Lower leg skin (tissue), 3 donors: ENCODE measurements around the gene WNT10A.
"Not testable (repeated sequence)": the region's sequence is repeated elsewhere in the genome, so short reads cannot be mapped to it uniquely, and the experiment has no call there.

Source experiments
- POLR2A ChIP-seq, 2 donors: fragments of 450-650 bp; IDR thresholded peaks; one replicate each; pipeline ENCODE4 v1.6.1; 2016 to 2017; ENCODE audit warnings: antibody characterized with exemption in 2 of 2, mild to moderate bottlenecking in 1 of 2, moderate library complexity in 1 of 2
- TF ChIP-seq, protein P1 (sequence below), 3 donors: fragments of 450-650 bp; IDR thresholded peaks; one replicate each; pipeline ENCODE4 v1.5.1; 2016; ENCODE audit warnings: antibody characterized with exemption in 3 of 3, mild to moderate bottlenecking in 3 of 3, moderate library complexity in 2 of 3

DNA sequence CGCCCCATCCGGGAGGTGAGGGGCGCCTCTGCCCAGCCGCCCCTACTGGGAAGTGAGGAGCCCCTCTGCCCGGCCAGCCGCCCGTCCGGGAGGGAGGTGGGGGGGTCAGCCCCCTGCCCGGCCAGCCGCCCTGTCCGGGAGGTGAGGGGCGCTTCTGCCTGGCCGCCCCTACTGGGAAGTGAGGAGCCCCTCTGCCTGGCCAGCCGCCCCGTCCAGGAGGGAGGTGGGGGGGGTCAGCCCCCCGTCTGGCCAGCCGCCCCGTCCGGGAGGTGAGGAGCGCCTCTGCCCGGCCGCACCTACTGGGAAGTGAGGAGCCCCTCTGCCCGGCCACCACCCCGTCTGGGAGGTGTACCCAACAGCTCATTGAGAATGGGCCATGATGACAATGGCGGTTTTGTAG lies 51.1 kb downstream of the WNT10A start:
- TF ChIP-seq, protein P1, sequence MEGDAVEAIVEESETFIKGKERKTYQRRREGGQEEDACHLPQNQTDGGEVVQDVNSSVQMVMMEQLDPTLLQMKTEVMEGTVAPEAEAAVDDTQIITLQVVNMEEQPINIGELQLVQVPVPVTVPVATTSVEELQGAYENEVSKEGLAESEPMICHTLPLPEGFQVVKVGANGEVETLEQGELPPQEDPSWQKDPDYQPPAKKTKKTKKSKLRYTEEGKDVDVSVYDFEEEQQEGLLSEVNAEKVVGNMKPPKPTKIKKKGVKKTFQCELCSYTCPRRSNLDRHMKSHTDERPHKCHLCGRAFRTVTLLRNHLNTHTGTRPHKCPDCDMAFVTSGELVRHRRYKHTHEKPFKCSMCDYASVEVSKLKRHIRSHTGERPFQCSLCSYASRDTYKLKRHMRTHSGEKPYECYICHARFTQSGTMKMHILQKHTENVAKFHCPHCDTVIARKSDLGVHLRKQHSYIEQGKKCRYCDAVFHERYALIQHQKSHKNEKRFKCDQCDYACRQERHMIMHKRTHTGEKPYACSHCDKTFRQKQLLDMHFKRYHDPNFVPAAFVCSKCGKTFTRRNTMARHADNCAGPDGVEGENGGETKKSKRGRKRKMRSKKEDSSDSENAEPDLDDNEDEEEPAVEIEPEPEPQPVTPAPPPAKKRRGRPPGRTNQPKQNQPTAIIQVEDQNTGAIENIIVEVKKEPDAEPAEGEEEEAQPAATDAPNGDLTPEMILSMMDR (IDR thresholded peaks at IDR 0.05): not testable (repeated sequence)
- TF ChIP-seq POLR2A (IDR thresholded peaks at IDR 0.05): not testable (repeated sequence)
